H1 (cell line): Measurements from ENCODE around the gene MSI2. TPM values are rescaled to one million over a fixed set of nuclear protein-coding genes. Genes with fewer than 3 reads are reported as not detected.

ENCODE experiments used
- CTCF ChIA-PET: fragments of 300-600 bp; sonication (Branson Sonifier 250); formaldehyde crosslinking; loops from one replicate; lab custom pipeline; 2021; ENCODE audit not compliant: partially characterized antibody; lab: Charles Lee
- POLR2A ChIA-PET: fragments of 300-600 bp; sonication (Branson Sonifier 250); formaldehyde crosslinking; loops from one replicate; lab custom pipeline; 2021; ENCODE audit warnings: inconsistent platforms; ENCODE audit not compliant: partially characterized antibody; lab: Charles Lee
- DNase-seq, 2 experiments: peaks; one replicate each; pipeline versions ENCODE4 v3.0.0 to v3.0.0-alpha.2; 2010 to 2022; ENCODE audit warnings: low spot score in 2 of 2, low read depth in 1 of 2, mixed read lengths in 1 of 2
- FAIRE-seq: peaks from 2 replicates; lab custom pipeline; 2011; peaks lifted over from hg19 to GRCh38; lab: Jason Lieb, UNC
- H2AFZ ChIP-seq: 2 replicates; pipeline ENCODE4 v1.8.1; 2012; ENCODE audit warnings: low read length, inconsistent platforms
- H2AK5ac ChIP-seq: 2 replicates; pipeline ENCODE4 v1.6.1; 2013; ENCODE audit warnings: low read depth, low read length
- H2BK120ac ChIP-seq: replicated peaks from 2 replicates; pipeline ENCODE3; 2013; ENCODE audit warnings: low read depth, low read length, inconsistent platforms
- H2BK12ac ChIP-seq: 2 replicates; pipeline ENCODE4 v1.6.1; 2013; ENCODE audit warnings: low read depth, low read length
- H2BK15ac ChIP-seq: 2 replicates; pipeline ENCODE4 v1.6.1; 2013; ENCODE audit warnings: low read length
- H2BK20ac ChIP-seq: 2 replicates; pipeline ENCODE4 v1.6.1; 2013; ENCODE audit warnings: low read length
- H2BK5ac ChIP-seq: 2 replicates; pipeline ENCODE4 v1.6.1; 2013; ENCODE audit warnings: low read depth, low read length
- H3K14ac ChIP-seq: 2 replicates; pipeline ENCODE4 v1.6.1; 2013; ENCODE audit warnings: inconsistent platforms; ENCODE audit not compliant: insufficient read length
- H3K18ac ChIP-seq: 2 replicates; pipeline ENCODE4 v1.6.1; 2013; ENCODE audit warnings: low read length; ENCODE audit errors: extremely low read depth
- H3K23ac ChIP-seq: 2 replicates; pipeline ENCODE4 v1.6.1; 2013; ENCODE audit warnings: inconsistent platforms; ENCODE audit not compliant: insufficient read length
- H3K23me2 ChIP-seq: 2 replicates; pipeline ENCODE4 v1.6.1; 2013; ENCODE audit warnings: low read depth, low read length
- H3K27ac ChIP-seq: 2 replicates; pipeline ENCODE4 v1.6.1; 2011; ENCODE audit warnings: low read depth, low read length, inconsistent platforms
- H3K27me3 ChIP-seq, 4 experiments: replicated peaks in 1 of 4; 1 replicate in 1 of 4; 2 replicates in 3 of 4; pipeline versions ENCODE4 v1.6.1 to v1.8.1; 2011 to 2013; ENCODE audit warnings: low read length in 3 of 4, mild to moderate bottlenecking in 3 of 4, inconsistent platforms in 2 of 4, mixed read lengths in 2 of 4, moderate library complexity in 1 of 4; ENCODE audit not compliant: control insufficient read depth in 3 of 4, insufficient read depth in 3 of 4; ENCODE audit errors: extremely low read depth in 1 of 4
- H3K36me3 ChIP-seq, 4 experiments: 2 replicates each; pipeline versions ENCODE4 v1.6.1 to v1.8.1; 2011 to 2013; ENCODE audit warnings: mild to moderate bottlenecking in 4 of 4, low read length in 3 of 4, moderate library complexity in 2 of 4, control low read depth in 1 of 4, inconsistent platforms in 1 of 4; ENCODE audit not compliant: insufficient read depth in 4 of 4, control insufficient read depth in 2 of 4
- H3K4ac ChIP-seq: replicated peaks from 2 replicates; pipeline ENCODE3; 2013; ENCODE audit warnings: low read length, low read depth, mixed read lengths, inconsistent platforms; ENCODE audit not compliant: insufficient read length
- H3K4me1 ChIP-seq, 4 experiments: replicated peaks in 1 of 4; 1 replicate in 1 of 4; 2 replicates in 3 of 4; pipeline versions ENCODE4 v1.6.1 to v1.8.1; 2011 to 2013; ENCODE audit warnings: low read length in 3 of 4, inconsistent platforms in 2 of 4, mixed read lengths in 1 of 4; ENCODE audit not compliant: insufficient read depth in 4 of 4, control insufficient read depth in 3 of 4
- H3K4me2 ChIP-seq, 2 experiments: 2 replicates each; pipeline versions ENCODE4 v1.6.1 to v1.8.1; 2011 to 2013; ENCODE audit warnings: low read depth in 2 of 2, low read length in 2 of 2, control low read depth in 1 of 2, inconsistent platforms in 1 of 2, mild to moderate bottlenecking in 1 of 2; ENCODE audit not compliant: insufficient read depth in 1 of 2
- H3K4me3 ChIP-seq, 4 experiments: fragments of 200-600, 300-600 bp in 1 of 4; sonication (generic), shearing (Covaris generic), sonication (Bioruptor Twin) in 1 of 4; 2 replicates each; pipeline versions ENCODE4 v1.5.1 to v1.8.1; 2011 to 2016; ENCODE audit warnings: low read length in 4 of 4, low read depth in 3 of 4, control low read depth in 2 of 4, inconsistent platforms in 2 of 4, mild to moderate bottlenecking in 2 of 4, mixed read lengths in 1 of 4, moderate library complexity in 1 of 4; ENCODE audit not compliant: insufficient read depth in 2 of 4; ENCODE audit errors: extremely low read depth in 1 of 4
- H3K56ac ChIP-seq: replicated peaks from 2 replicates; pipeline ENCODE3; 2013; ENCODE audit warnings: low read depth, mild to moderate bottlenecking, mixed read lengths, low read length, inconsistent platforms; ENCODE audit not compliant: insufficient read length
- H3K79me1 ChIP-seq: 2 replicates; pipeline ENCODE4 v1.6.1; 2013; ENCODE audit warnings: low read depth, low read length, control low read depth
- H3K79me2 ChIP-seq, 2 experiments: 2 replicates each; pipeline versions ENCODE4 v1.6.1 to v1.8.1; 2012 to 2013; ENCODE audit warnings: low read length in 2 of 2, mild to moderate bottlenecking in 2 of 2, inconsistent platforms in 1 of 2; ENCODE audit not compliant: insufficient read depth in 2 of 2, control insufficient read depth in 1 of 2
- H3K9ac ChIP-seq, 4 experiments: replicated peaks in 1 of 4; 1 replicate in 1 of 4; 2 replicates in 3 of 4; pipeline versions ENCODE4 v1.6.1 to v1.8.1; 2011 to 2013; ENCODE audit warnings: low read depth in 3 of 4, low read length in 3 of 4, control low read depth in 2 of 4, mild to moderate bottlenecking in 2 of 4, moderate library complexity in 2 of 4, inconsistent platforms in 1 of 4; ENCODE audit errors: extremely low read depth in 1 of 4
- H3K9me3 ChIP-seq, 2 experiments: 2 replicates each; pipeline versions ENCODE4 v1.6.1 to v1.8.1; 2012 to 2013; ENCODE audit warnings: mild to moderate bottlenecking in 2 of 2, moderate library complexity in 2 of 2, control low read depth in 1 of 2, inconsistent platforms in 1 of 2, low read depth in 1 of 2, low read length in 1 of 2, mixed read lengths in 1 of 2; ENCODE audit not compliant: insufficient read depth in 2 of 2
- H4K20me1 ChIP-seq, 2 experiments: replicated peaks in 1 of 2; 2 replicates each; pipeline versions ENCODE3 to v1.8.1; 2011 to 2013; ENCODE audit warnings: inconsistent platforms in 2 of 2, low read length in 2 of 2, mild to moderate bottlenecking in 1 of 2; ENCODE audit not compliant: insufficient read depth in 2 of 2, control insufficient read depth in 1 of 2
- H4K5ac ChIP-seq: 2 replicates; pipeline ENCODE4 v1.6.1; 2013; ENCODE audit warnings: low read length, low read depth, mixed read lengths, inconsistent platforms; ENCODE audit not compliant: insufficient read length
- H4K8ac ChIP-seq: 2 replicates; pipeline ENCODE4 v1.8.0; 2013; ENCODE audit warnings: mild to moderate bottlenecking, moderate library complexity, low read length, inconsistent platforms; ENCODE audit not compliant: insufficient read depth; ENCODE audit errors: extremely low read depth
- H4K91ac ChIP-seq: replicated peaks from 2 replicates; pipeline ENCODE3; 2013; ENCODE audit warnings: low read length, mixed read lengths, inconsistent platforms; ENCODE audit not compliant: insufficient read length
- GTF2F1 ChIP-seq: IDR thresholded peaks from 2 replicates; pipeline ENCODE4 v1.6.1; 2012; ENCODE audit warnings: low read depth, low read length, improper control_type of control experiment, borderline replicate concordance
- NRF1 ChIP-seq: IDR thresholded peaks from 2 replicates; pipeline ENCODE4 v1.6.1; 2011; ENCODE audit warnings: mild to moderate bottlenecking, low read depth, low read length, improper control_type of control experiment
- POU5F1 ChIP-seq: IDR thresholded peaks from 2 replicates; pipeline ENCODE4 v1.6.1; 2011; ENCODE audit warnings: low read depth, mild to moderate bottlenecking, low read length, moderate library complexity
- WGBS, 2 experiments: shearing (Covaris generic) in 1 of 2; methylation state at CpG; one replicate each; pipeline versions ENCODE4 v1.1.6 to v1.1.7; 2013 to 2015; ENCODE audit warnings: low lambda C conversion rate in 2 of 2, mixed read lengths in 2 of 2, inconsistent platforms in 1 of 2, low coverage in 1 of 2, missing lambda C conversion rate in 1 of 2; ENCODE audit not compliant: insufficient replicate concordance in 2 of 2, insufficient coverage in 1 of 2, insufficient read length in 1 of 2; ENCODE audit errors: extremely low coverage in 1 of 2, missing lambda C conversion rate in 1 of 2; 5-methylcytosine and 5-hydroxymethylcytosine counted together
- polyA plus RNA-seq, 7 experiments: library from polyadenylated mRNA; depleted of rRNA in 3 of 7; stranded (reverse) in 5 of 7; unstranded in 2 of 7; fragments of >200 nt in 5 of 7; fragments of 200-250 nt in 2 of 7; gene quantifications; 1 replicate in 5 of 7; 2 replicates in 1 of 7; 4 replicates in 1 of 7; pipeline versions ENCODE4 v1.2.1 to v1.2.3, GENCODE V29; 2011 to 2013; ENCODE audit warnings: missing spikeins in 2 of 7, mixed read lengths in 2 of 7
- total RNA-seq: library from RNA; stranded (reverse); fragmentation: NEBNext Ultra II Directional; extraction: Animal tissue kit (Norgen Biotek cat#: 25700); gene quantifications from 2 replicates; pipeline ENCODE4 v1.2.1, GENCODE V29; 2021

The MSI2 gene
- total and polyA plus RNA-seq, 2 of the 8 experiments (the other 6 are each of a cell fraction or from before 2014, with no cell fraction given): 36.7 to 80.6 TPM

DNA sequence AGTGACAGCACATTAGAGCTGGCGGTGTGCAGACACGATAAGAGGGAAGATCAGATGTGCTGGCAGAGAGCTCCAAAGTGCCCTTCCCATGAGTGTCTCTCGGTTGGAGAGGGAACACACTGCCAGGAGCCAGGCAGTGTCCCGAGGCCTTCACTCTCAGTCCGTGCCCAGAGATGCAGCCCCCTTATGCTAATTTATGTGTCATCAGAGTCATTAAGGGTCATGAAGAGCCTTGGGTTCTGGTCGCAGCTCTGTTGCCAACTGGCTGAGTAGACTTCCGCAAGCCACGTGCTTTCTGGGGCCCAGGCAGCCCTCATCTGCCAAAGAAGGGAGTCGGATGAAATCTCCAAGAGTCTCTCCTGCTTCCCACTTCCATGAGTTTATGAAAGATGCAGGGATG, 232.5 kb downstream of the MSI2 start:
- Histone ChIP-seq H2BK5ac (no peak overlapping the region), H3K4me1 (peaks cover 0 to 7% (median 2%) of the 10 kb centered on the region in 4 experiments; a peak in 4 of 7 replicates), H3K4ac (no peak overlapping the region), H2BK120ac (no peak overlapping the region), H4K5ac (no peak overlapping the region), H2AFZ (no peak overlapping the region), H3K14ac (no peak overlapping the region), H2BK20ac (no peak overlapping the region), H3K79me1 (peaks cover 12% of the 10 kb centered on the region), H3K23me2 (no peaks in the 10 kb centered on the region), H3K4me2 (no peak overlapping the region), H2BK12ac (no peak overlapping the region), H2BK15ac (no peak overlapping the region), H3K36me3 (no peaks in the 10 kb centered on the region), H3K79me2 (peaks cover 0 to 9% of the 10 kb centered on the region in 2 experiments; a peak in 3 of 4 replicates), H3K27me3 (no peaks in the 10 kb centered on the region; a peak in 2 of 7 replicates), H3K9me3 (no peaks in the 10 kb centered on the region), H3K9ac (no peak overlapping the region), H4K91ac (no peak overlapping the region), H4K20me1 (peaks cover 2 to 6% of the 10 kb centered on the region in 2 experiments), H4K8ac (no peak overlapping the region), H3K27ac (no peak overlapping the region), H3K4me3 (no peak overlapping the region), H3K56ac (no peak overlapping the region), H3K23ac (no peak overlapping the region), H3K18ac (no peak overlapping the region), H2AK5ac (no peak overlapping the region)
- DNase-seq (no peak), FAIRE-seq (no peak)
- WGBS, 2 experiments: 88% methylated on average over 9 of the region's 9 CpGs; no CpG with 5 or more reads in 1 of the 2 experiments
- no peak for TF ChIP-seq POU5F1
- TF ChIP-seq NRF1: no peak
- no peak for TF ChIP-seq GTF2F1
- CTCF ChIA-PET: interaction anchor here (0.6 to 3.2 kb wide), 9 partner anchors 8 to 381 kb away, joined by 3 to 13 read pairs (median 4); no protein-coding TSS in a partner anchor
- POLR2A ChIA-PET: interaction anchor here (1.3 kb wide), 1 partner anchor 10 kb away, joined by 4 read pairs; no protein-coding TSS in a partner anchor
